Measurements from ENCODE around the gene SH3D19. TPM values are rescaled to one million over a fixed set of nuclear protein-coding genes. Genes with fewer than 3 reads are reported as not detected.

SH3D19 gene
- total RNA-seq, 2 experiments from 2014 or later, result not detected

DNA sequence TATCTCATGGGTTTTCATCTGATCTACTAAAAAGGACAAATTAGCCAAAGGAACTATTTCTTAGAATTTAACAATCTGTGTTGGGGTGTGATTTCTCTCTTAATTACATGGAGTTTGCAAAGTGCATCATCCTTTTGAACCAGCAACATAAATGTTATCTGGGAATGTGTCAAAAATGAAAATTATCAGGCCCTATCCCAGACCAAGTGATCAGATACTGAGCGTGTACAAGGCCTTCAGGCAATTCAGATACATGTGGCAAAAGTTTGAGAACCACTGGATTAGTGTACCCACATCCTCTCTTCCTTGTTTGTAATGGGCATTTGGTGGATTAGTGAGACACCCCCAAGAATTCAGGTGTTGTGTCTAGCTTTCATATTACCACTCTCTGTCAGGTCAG, 3.8 kb downstream of the SH3D19 start:
- POLR2A ChIA-PET, result interaction anchor here (0.6 kb wide), 1 partner anchor 24 kb away, joined by 4 read pairs; no protein-coding TSS in a partner anchor
- H3K4me3 Mint-ChIP-seq, result no peak overlapping the region
- intact Hi-C loops (cut with DNase I, micrococcal nuclease), result no loop called here
- peaks cover 54% of the 10 kb centered on the region for H3K27me3 Mint-ChIP-seq
- peaks cover 8% of the 10 kb centered on the region for H3K4me1 Mint-ChIP-seq
- H3K36me3 Mint-ChIP-seq (ENCODE audit: low read depth), result no peaks in the 10 kb centered on the region
- CTCF ChIA-PET, result no interaction called here
- DNase-seq (no peak), ATAC-seq (no peak)
- no peak overlapping the region for H3K27ac Mint-ChIP-seq
- no peaks in the 10 kb centered on the region for H3K9me3 Mint-ChIP-seq (ENCODE audit: low read depth)

DNA sequence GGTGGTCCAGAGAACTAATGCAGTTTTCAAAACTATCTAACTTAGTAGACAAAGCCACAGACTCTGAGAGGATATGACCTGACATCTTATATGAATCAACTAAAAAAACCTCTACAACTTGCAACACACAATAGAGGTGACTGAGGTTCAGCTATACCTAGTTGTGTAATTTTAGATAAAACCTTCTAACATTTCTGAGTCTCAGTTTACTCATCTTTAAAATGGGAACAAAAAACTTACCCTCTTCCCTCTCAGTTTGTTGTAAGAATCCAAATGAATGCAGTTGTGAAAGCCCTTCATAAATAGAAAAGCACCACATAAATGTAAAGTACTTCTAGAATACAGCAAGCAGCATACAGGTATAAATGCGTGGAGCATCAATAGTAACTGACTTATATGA, 5.9 kb downstream of the SH3D19 start:
- Mint-ChIP-seq H3K36me3 (ENCODE audit: low read depth) (no peaks in the 10 kb centered on the region), H3K9me3 (ENCODE audit: low read depth) (no peaks in the 10 kb centered on the region), H3K4me3 (no peak overlapping the region), H3K27ac (no peak overlapping the region), H3K27me3 (peaks cover 43% of the 10 kb centered on the region), H3K4me1 (peaks cover 2% of the 10 kb centered on the region)
- ChIA-PET CTCF (no interaction called here), POLR2A (no interaction called here)
- intact Hi-C loops (cut with DNase I, micrococcal nuclease), result no loop called here
- ATAC-seq (no peak), DNase-seq (no peak)

DNA sequence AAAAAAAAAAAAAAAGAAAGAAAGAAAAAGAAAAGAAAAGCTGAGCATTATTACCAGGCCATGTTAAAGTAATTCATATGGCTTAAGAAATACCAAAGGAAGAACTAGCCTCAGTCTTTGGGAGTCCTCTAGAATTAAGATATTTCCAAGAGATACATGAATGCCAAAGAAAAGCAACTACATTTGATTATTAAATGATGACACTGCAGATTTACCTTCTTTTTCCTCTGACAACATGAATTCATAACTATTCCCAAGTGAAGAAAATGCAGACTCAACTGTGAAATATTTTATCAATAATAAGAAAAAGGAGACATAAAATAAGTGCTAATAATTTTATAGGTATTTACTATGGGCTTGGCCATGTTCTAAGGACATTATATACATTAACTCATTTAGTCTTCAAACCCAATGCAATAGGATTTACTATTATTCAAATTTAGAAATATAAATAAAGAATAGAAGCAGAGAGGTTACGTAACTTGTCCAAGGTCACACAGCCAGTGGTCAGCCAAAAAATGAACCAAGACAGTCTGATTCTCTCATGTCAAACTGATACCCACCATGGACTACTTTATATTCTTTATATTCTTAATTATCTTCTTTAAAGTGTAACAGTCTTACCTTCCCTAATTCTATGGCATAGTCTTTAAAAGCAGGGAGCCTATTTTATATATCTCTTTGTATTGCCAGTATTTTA, 6.9 kb downstream of the SH3D19 start:
- Mint-ChIP-seq H3K9me3 (ENCODE audit: low read depth) (no peaks in the 10 kb centered on the region), H3K36me3 (ENCODE audit: low read depth) (no peaks in the 10 kb centered on the region), H3K27ac (no peak overlapping the region), H3K27me3 (peaks cover 34% of the 10 kb centered on the region), H3K4me1 (no peaks in the 10 kb centered on the region), H3K4me3 (no peak overlapping the region)
- ATAC-seq (no peak), DNase-seq (no peak)
- ChIA-PET CTCF (interaction anchor here (0.8 kb wide), 1 partner anchor 192 kb away, joined by 5 read pairs; no protein-coding TSS in a partner anchor), POLR2A (no interaction called here)
- intact Hi-C loops (cut with DNase I, micrococcal nuclease), result no loop called here

DNA sequence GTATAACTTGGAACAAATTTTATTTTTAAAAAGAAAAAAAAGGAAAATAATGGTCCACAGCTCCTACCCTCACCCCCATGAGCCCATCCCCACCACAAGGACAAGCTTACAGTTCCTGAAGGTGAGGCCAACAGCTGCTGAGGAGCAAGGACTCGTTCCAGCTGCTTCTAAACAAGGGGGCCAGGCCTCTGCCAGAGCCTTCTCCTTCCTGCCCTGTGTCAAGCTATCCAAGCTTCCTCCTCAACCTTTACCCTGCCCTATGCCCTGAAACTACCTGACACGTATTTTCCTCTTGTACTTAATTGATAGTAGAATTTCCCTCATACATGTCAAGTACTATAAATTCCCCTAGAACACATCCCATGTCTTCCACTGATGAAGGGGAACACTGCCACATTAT, 8.8 kb downstream of the SH3D19 start:
- CTCF ChIA-PET, result no interaction called here
- ATAC-seq (no peak), DNase-seq (no peak)
- H3K9me3 Mint-ChIP-seq (ENCODE audit: low read depth), result no peaks in the 10 kb centered on the region
- no peak overlapping the region for H3K4me3 Mint-ChIP-seq
- no peak overlapping the region for H3K27ac Mint-ChIP-seq
- H3K27me3 Mint-ChIP-seq, result peaks cover 23% of the 10 kb centered on the region
- H3K4me1 Mint-ChIP-seq, result no peaks in the 10 kb centered on the region
- POLR2A ChIA-PET, result no interaction called here
- intact Hi-C loops (cut with DNase I, micrococcal nuclease), result no loop called here
- H3K36me3 Mint-ChIP-seq (ENCODE audit: low read depth), result no peaks in the 10 kb centered on the region

DNA sequence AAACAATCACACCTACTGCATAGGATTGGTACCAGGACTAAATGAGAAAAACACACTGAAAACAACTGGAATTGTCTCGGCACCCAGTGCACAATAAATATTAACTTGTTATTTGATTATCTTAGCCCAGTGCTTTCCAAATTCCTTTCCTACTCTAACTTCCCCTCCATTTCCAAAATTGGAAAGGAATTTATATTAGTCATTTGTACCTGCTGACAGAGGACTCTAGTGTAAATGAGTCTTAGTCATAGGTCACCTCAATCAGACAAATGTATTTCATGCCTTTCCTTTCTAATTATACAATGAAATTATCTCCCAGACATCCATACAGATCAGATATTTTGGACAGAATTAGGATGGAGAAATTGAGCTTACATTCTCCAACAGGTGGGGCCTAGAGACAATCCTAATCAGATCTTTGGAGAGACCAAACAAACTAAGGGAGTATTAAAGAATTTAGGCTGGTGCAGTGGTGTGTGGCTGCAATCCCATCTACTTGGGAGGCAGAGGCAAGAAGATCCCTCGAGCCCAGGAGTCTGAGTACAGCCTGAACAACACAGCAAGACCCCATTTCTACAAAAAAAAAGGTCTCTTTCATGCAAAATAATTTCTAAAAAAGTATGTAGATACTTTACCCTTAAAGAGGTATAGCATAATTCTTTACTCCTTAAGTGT, 10.1 kb downstream of the SH3D19 start:
- POLR2A ChIA-PET, result no interaction called here
- ATAC-seq (no peak), DNase-seq (no peak)
- intact Hi-C loops (cut with DNase I, micrococcal nuclease), result no loop called here
- CTCF ChIA-PET, result interaction anchor here (1.1 kb wide), 1 partner anchor 38 kb away, joined by 3 read pairs; no protein-coding TSS in a partner anchor
- no peak overlapping the region for H3K4me3 Mint-ChIP-seq
- no peaks in the 10 kb centered on the region for H3K9me3 Mint-ChIP-seq (ENCODE audit: low read depth)
- H3K27ac Mint-ChIP-seq, result no peak overlapping the region
- no peaks in the 10 kb centered on the region for H3K36me3 Mint-ChIP-seq (ENCODE audit: low read depth)
- peaks cover 13% of the 10 kb centered on the region for H3K27me3 Mint-ChIP-seq
- no peaks in the 10 kb centered on the region for H3K4me1 Mint-ChIP-seq

DNA sequence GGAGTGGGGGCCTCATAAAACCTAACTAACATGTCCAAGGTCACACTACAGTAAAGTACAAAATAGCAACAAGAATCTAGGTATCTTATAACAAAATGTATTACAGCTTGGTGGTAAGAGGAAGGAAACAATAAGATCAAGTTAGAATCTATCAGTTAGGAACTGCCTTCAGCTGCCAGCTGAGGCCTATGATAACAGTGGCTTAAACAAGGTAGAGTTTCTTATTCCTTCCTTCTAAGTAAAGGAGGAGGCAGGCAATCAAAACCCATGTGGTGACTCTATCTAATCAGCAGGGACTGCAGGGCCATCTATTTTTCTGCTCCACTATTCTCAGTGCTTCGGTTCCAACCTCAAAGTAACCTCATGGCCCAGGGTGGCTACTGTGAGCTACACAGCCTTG, 10.9 kb downstream of the SH3D19 start:
- no peak overlapping the region for H3K4me3 Mint-ChIP-seq
- CTCF ChIA-PET, result interaction anchor here (1.1 kb wide), 1 partner anchor 37 kb away, joined by 3 read pairs; no protein-coding TSS in a partner anchor
- POLR2A ChIA-PET, result no interaction called here
- no peak for ATAC-seq
- H3K27me3 Mint-ChIP-seq, result peaks cover 9% of the 10 kb centered on the region
- no peaks in the 10 kb centered on the region for H3K36me3 Mint-ChIP-seq (ENCODE audit: low read depth)
- DNase-seq, result no peak
- H3K4me1 Mint-ChIP-seq, result no peaks in the 10 kb centered on the region
- no peaks in the 10 kb centered on the region for H3K9me3 Mint-ChIP-seq (ENCODE audit: low read depth)
- H3K27ac Mint-ChIP-seq, result no peak overlapping the region
- intact Hi-C loops (cut with DNase I, micrococcal nuclease), result no loop called here

DNA sequence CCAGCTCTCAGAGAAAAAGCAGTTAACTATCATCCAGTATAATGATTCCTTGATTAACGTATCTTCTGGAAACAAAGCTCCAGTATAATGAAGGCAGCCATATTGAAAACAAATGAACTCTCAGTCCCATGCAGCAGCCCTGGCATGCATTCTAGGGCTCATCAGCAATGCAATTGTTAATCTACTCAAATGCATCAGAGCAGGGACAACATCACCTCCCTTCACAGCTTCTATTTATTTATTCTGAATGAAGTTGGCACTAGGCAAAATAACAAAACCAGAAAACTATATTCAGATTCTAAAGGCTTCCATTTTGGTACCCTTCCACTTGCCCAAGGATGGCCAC, 11.4 kb downstream of the SH3D19 start:
- no peaks in the 10 kb centered on the region for H3K36me3 Mint-ChIP-seq (ENCODE audit: low read depth)

DNA sequence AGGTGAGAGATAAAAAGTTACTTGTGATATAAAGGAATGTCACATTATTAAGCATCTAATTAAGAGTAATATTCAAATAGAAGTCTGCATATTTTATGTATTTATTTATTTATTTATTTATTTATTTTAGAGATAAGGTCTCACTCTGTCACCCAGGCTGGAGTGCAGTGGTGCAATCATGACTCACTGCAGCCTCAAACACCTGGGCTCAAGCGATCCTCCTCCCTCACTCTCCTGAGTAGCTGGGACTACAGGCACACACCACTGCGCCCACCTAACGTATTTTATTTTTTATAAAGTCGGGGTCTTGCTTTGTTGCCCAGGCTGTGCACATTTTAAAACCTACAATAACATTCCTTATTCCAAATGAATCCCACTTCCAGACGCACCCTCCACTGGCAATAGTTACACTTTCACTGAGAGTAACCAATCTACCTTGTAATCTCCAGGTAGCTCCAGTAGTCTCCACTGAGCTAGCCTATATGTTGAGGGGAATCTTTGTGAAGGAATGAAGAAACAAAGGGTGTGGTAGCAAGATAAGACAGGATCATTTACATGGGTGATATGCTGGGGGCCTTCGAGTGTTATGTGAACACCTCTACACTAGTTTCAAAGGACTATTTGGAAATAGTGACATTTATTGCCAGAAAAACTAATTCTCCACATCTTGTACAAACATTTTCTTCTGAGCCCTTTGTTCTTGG, 11.9 kb downstream of the SH3D19 start:
- ChIA-PET CTCF (no interaction called here), POLR2A (no interaction called here)
- Mint-ChIP-seq H3K4me1 (no peaks in the 10 kb centered on the region), H3K27me3 (peaks cover 9% of the 10 kb centered on the region), H3K4me3 (no peak overlapping the region), H3K36me3 (ENCODE audit: low read depth) (no peaks in the 10 kb centered on the region), H3K27ac (no peak overlapping the region), H3K9me3 (ENCODE audit: low read depth) (no peaks in the 10 kb centered on the region)
- intact Hi-C loops (cut with DNase I, micrococcal nuclease), result no loop called here
- DNase-seq (no peak), ATAC-seq (no peak)

More for the DNA sequence above, 11.4 kb downstream of the SH3D19 start:
- intact Hi-C loops (cut with DNase I, micrococcal nuclease), result no loop called here
- no peak for DNase-seq
- peaks cover 9% of the 10 kb centered on the region for H3K27me3 Mint-ChIP-seq
- no peak overlapping the region for H3K4me3 Mint-ChIP-seq
- ChIA-PET POLR2A (no interaction called here), CTCF (no interaction called here)
- H3K27ac Mint-ChIP-seq, result no peak overlapping the region
- ATAC-seq, result no peak
- H3K9me3 Mint-ChIP-seq (ENCODE audit: low read depth), result no peaks in the 10 kb centered on the region
- H3K4me1 Mint-ChIP-seq, result no peaks in the 10 kb centered on the region

DNA sequence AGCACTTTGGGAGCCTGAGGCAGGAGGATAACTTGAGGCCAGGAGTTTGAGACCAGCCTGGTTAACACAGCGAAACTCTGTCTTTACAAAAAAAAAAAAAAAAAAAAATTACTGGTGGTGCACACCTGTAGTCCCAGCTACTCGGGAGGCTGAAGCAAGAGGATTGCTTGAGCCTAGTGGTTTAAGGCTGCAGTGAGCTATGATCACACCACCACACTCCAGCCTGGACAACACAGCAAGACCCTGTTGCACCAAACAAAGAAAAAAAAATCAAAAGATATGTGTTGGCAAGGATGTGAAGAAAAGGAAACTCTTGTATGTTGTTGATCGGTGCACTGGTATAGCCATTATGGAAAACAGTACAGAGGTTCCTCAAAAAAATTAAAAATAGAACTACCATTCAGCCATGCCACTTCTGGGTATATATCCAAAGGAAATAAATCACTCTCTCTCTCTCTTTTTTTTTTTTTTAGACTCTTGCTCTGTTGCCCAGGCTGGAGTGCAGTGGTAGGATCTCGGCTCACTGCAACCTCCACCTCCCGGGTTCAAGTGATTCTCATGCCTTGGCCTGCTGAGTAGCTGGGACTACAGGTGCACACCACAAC, 15.2 kb downstream of the SH3D19 start:
- no peaks in the 10 kb centered on the region for H3K9me3 Mint-ChIP-seq (ENCODE audit: low read depth)
- no peak overlapping the region for H3K4me3 Mint-ChIP-seq
- no peaks in the 10 kb centered on the region for H3K36me3 Mint-ChIP-seq (ENCODE audit: low read depth)
- POLR2A ChIA-PET, result no interaction called here
- no peaks in the 10 kb centered on the region for H3K4me1 Mint-ChIP-seq
- DNase-seq (no peak), ATAC-seq (no peak)
- H3K27me3 Mint-ChIP-seq, result no peaks in the 10 kb centered on the region
- no peak overlapping the region for H3K27ac Mint-ChIP-seq
- intact Hi-C loops (cut with DNase I, micrococcal nuclease), result no loop called here
- CTCF ChIA-PET, result no interaction called here

DNA sequence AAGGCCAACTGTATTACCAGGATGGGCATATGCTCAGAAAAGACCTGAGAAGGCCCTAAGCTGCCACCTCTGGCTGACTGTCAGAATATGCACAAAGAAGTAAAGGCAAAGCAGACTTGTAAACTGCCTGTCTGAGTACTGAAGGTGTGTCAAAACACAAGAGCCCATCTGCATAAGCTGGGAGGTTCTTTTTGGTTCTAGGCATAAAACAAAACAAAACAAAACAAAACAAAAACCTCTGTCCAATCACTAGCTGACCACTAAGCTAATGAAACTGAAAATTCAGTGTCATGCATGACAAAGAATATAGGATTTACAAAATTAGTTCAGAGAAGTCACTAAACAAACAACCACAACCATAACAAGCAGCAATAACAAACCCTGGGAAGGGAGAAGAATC, 20.6 kb downstream of the SH3D19 start:
- ATAC-seq, result no peak
- CTCF ChIA-PET, result interaction anchor here (0.6 to 1.6 kb wide), 3 partner anchors 27 to 381 kb away, joined by 3 to 4 read pairs (median 3); partner anchors contain the start of gene PRSS48
- Mint-ChIP-seq H3K36me3 (ENCODE audit: low read depth) (no peaks in the 10 kb centered on the region), H3K4me1 (no peaks in the 10 kb centered on the region), H3K9me3 (ENCODE audit: low read depth) (no peaks in the 10 kb centered on the region), H3K27ac (no peak overlapping the region), H3K27me3 (peaks cover 2% of the 10 kb centered on the region), H3K4me3 (no peak overlapping the region)
- intact Hi-C loops (cut with DNase I, micrococcal nuclease), result no loop called here
- no peak for DNase-seq
- POLR2A ChIA-PET, result interaction anchor here (1.2 kb wide), 1 partner anchor 34 kb away, joined by 5 read pairs; no protein-coding TSS in a partner anchor

DNA sequence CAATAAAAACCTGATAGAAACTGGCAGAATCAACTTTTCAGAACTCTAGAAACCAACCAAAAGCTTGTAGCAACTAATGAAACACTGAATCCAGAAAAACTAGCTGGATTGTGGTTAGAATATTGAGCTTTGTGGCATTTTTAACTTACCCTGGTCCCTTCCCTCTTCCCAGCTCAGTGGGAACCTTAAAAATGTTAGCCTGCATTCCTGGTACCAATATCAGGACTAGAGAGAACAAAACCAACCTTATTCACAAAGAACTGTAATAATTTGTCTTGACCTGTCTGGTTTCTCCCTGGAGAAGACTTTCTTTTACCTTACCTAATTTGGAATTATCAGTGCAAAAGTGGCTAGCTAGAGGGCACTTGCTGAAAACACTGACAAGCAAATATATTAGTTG, 21.2 kb downstream of the SH3D19 start:
- Mint-ChIP-seq H3K4me3 (no peak overlapping the region), H3K27ac (no peak overlapping the region), H3K27me3 (peaks cover 2% of the 10 kb centered on the region), H3K9me3 (ENCODE audit: low read depth) (no peaks in the 10 kb centered on the region), H3K4me1 (no peaks in the 10 kb centered on the region), H3K36me3 (ENCODE audit: low read depth) (no peaks in the 10 kb centered on the region)
- no peak for ATAC-seq
- POLR2A ChIA-PET, result interaction anchor here (1.2 kb wide), 1 partner anchor 33 kb away, joined by 5 read pairs; no protein-coding TSS in a partner anchor
- no peak for DNase-seq
- intact Hi-C loops (cut with DNase I, micrococcal nuclease), result no loop called here
- CTCF ChIA-PET, result interaction anchor here (0.7 kb wide), 1 partner anchor 381 kb away, joined by 3 read pairs; no protein-coding TSS in a partner anchor

Measured in activated CD4-positive, alpha-beta T cell treated with anti-CD3 and anti-CD28 coated beads for 36 hours (primary cell).